H1 (cell line): Measurements from ENCODE around the gene NELFB.

ENCODE experiments used
- CTCF ChIP-seq, 3 experiments: IDR thresholded peaks; 1 replicate in 2 of 3; 2 replicates in 1 of 3; pipeline versions ENCODE4 v1.5.1 to v1.6.1; 2011; ENCODE audit warnings: low read length in 3 of 3, mild to moderate bottlenecking in 3 of 3, inconsistent platforms in 2 of 3, low read depth in 1 of 3, moderate library complexity in 1 of 3; ENCODE audit not compliant: insufficient read depth in 1 of 3; ENCODE audit errors: control extremely low read depth in 1 of 3
- EGR1 ChIP-seq: IDR thresholded peaks from 2 replicates; pipeline ENCODE4 v1.6.1; 2011; ENCODE audit warnings: low read depth, low read length, borderline replicate concordance
- EZH2 ChIP-seq: fragments of 200-600 bp; sonication (generic); IDR thresholded peaks from 2 replicates; pipeline ENCODE4 v1.7.1; 2012; ENCODE audit warnings: low read depth, mild to moderate bottlenecking, moderate library complexity, low read length, inconsistent platforms; ENCODE audit not compliant: severe bottlenecking
- POLR2A ChIP-seq, 2 experiments: IDR thresholded peaks; 1 replicate in 1 of 2; 2 replicates in 1 of 2; pipeline ENCODE4 v1.6.1; 2011; ENCODE audit warnings: low read depth in 2 of 2, low read length in 2 of 2, mild to moderate bottlenecking in 2 of 2; ENCODE audit errors: control extremely low read depth in 1 of 2
- POLR2AphosphoS5 ChIP-seq: IDR thresholded peaks from 2 replicates; pipeline ENCODE4 v1.6.1; 2011; ENCODE audit warnings: low read depth, low read length
- SIRT6 ChIP-seq: IDR thresholded peaks from one replicate; pipeline ENCODE4 v1.7.1; 2012; ENCODE audit warnings: low read length, inconsistent platforms
- ZNF274 ChIP-seq: IDR thresholded peaks from 2 replicates; pipeline ENCODE4 v1.7.0; 2012; ENCODE audit warnings: low read length, borderline replicate concordance; ENCODE audit errors: extremely low read depth

GRCh38 chr9:137305060-137305797 is 50.1 kb downstream of the NELFB start:
- TF ChIP-seq EZH2: no peak
- no peak for TF ChIP-seq POLR2A (IDR thresholded peaks at IDR 0.05; ENCODE audit: control extremely low read depth in 1 of 2, low read depth in 2 of 2, low read length in 2 of 2)
- peak in 1 of 3 experiments; percentile 5; a peak in 1 of 4 replicates for TF ChIP-seq CTCF (IDR thresholded peaks at IDR 0.05; ENCODE audit: control extremely low read depth in 1 of 3, insufficient read depth in 1 of 3, low read depth in 1 of 3, low read length in 3 of 3)
- no peak for TF ChIP-seq ZNF274
- TF ChIP-seq POLR2AphosphoS5: no peak
- no peak for TF ChIP-seq EGR1
- no peak for TF ChIP-seq SIRT6
